ENCODE measurements around the gene PTPRE.

DNA sequence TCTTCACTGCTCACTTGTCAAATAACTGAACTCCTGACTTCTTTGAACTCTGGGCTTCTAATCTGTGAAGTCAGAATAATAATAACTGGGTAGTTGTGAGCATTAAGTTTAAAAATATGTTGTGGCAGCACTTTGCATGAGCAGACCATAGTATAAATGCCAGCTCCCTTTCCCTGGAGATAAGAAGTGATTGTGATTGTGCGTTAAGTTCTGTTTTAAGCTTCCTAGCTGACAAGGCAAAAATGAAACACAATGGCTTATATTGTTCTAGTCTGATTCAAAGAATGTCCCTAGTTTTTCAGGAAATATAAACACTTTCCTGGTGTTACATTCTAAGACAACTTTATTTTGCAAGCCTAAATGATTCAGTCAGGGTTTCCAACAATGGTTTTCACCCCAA is 61.8 kb downstream of the PTPRE start:
- TF ChIP-seq SIN3A (IDR thresholded peaks at IDR 0.05; ENCODE audit: borderline replicate concordance, insufficient read depth, low read length): no peak
- TF ChIP-seq TAF1 (IDR thresholded peaks at IDR 0.05; ENCODE audit: borderline replicate concordance, insufficient read depth, low read length): no peak
- no peak for TF ChIP-seq POLR2AphosphoS5 (IDR thresholded peaks at IDR 0.05; ENCODE audit: low read depth, low read length)
- no peak for TF ChIP-seq FOXP2 (optimal IDR thresholded peaks at IDR 0.05; ENCODE audit: borderline replicate concordance, extremely low read depth, extremely low read length, insufficient read depth)
- TF ChIP-seq, protein P1, sequence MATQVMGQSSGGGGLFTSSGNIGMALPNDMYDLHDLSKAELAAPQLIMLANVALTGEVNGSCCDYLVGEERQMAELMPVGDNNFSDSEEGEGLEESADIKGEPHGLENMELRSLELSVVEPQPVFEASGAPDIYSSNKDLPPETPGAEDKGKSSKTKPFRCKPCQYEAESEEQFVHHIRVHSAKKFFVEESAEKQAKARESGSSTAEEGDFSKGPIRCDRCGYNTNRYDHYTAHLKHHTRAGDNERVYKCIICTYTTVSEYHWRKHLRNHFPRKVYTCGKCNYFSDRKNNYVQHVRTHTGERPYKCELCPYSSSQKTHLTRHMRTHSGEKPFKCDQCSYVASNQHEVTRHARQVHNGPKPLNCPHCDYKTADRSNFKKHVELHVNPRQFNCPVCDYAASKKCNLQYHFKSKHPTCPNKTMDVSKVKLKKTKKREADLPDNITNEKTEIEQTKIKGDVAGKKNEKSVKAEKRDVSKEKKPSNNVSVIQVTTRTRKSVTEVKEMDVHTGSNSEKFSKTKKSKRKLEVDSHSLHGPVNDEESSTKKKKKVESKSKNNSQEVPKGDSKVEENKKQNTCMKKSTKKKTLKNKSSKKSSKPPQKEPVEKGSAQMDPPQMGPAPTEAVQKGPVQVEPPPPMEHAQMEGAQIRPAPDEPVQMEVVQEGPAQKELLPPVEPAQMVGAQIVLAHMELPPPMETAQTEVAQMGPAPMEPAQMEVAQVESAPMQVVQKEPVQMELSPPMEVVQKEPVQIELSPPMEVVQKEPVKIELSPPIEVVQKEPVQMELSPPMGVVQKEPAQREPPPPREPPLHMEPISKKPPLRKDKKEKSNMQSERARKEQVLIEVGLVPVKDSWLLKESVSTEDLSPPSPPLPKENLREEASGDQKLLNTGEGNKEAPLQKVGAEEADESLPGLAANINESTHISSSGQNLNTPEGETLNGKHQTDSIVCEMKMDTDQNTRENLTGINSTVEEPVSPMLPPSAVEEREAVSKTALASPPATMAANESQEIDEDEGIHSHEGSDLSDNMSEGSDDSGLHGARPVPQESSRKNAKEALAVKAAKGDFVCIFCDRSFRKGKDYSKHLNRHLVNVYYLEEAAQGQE (IDR thresholded peaks at IDR 0.05; ENCODE audit: insufficient read depth in 1 of 2, low read depth in 2 of 2, low read length in 2 of 2): no peak

Measured in PFSK-1 (cell line).